ENCODE results near the gene GYG2. TPM values are rescaled to one million over a fixed set of nuclear protein-coding genes. Genes with fewer than 3 reads are reported as not detected.

Gene GYG2
- total RNA-seq, 1 donor from 2014 or later = 117 TPM

- no peaks in the 10 kb centered on the region for H3K27me3 Mint-ChIP-seq
- H3K27ac Mint-ChIP-seq = no peak overlapping the region
- DNase-seq (ENCODE audit: low spot score, unreplicated experiment) = no peak
- no peak overlapping the region for H3K4me3 Mint-ChIP-seq (ENCODE audit: low read depth)
- no peak for TF ChIP-seq CTCF (IDR thresholded peaks at IDR 0.05; ENCODE audit: unreplicated experiment)
- peaks cover 11% of the 10 kb centered on the region for H3K9me3 Mint-ChIP-seq (ENCODE audit: low read depth)
- no peaks in the 10 kb centered on the region for H3K4me1 Mint-ChIP-seq (ENCODE audit: low read depth)
- H3K36me3 Mint-ChIP-seq (ENCODE audit: insufficient read depth) = peaks cover 73% of the 10 kb centered on the region
Measured at GRCh38 chrX:2872671-2873277, 44.0 kb downstream of the GYG2 start.

- Mint-ChIP-seq H3K27ac (no peak overlapping the region), H3K27me3 (no peaks in the 10 kb centered on the region), H3K9me3 (ENCODE audit: low read depth) (peaks cover 11% of the 10 kb centered on the region), H3K4me3 (ENCODE audit: low read depth) (no peak overlapping the region), H3K4me1 (ENCODE audit: low read depth) (no peaks in the 10 kb centered on the region), H3K36me3 (ENCODE audit: insufficient read depth) (peaks cover 66% of the 10 kb centered on the region)
- DNase-seq (ENCODE audit: low spot score, unreplicated experiment) = no peak
- no peak for TF ChIP-seq CTCF (IDR thresholded peaks at IDR 0.05; ENCODE audit: unreplicated experiment)
Measured at GRCh38 chrX:2874222-2875135, 45.7 kb downstream of the GYG2 start.

- DNase-seq (ENCODE audit: low spot score, unreplicated experiment) = no peak
- no peaks in the 10 kb centered on the region for H3K4me1 Mint-ChIP-seq (ENCODE audit: low read depth)
- no peak overlapping the region for H3K4me3 Mint-ChIP-seq (ENCODE audit: low read depth)
- H3K27ac Mint-ChIP-seq = no peak overlapping the region
- peaks cover 68% of the 10 kb centered on the region for H3K36me3 Mint-ChIP-seq (ENCODE audit: insufficient read depth)
- H3K9me3 Mint-ChIP-seq (ENCODE audit: low read depth) = peaks cover 11% of the 10 kb centered on the region
- TF ChIP-seq CTCF (IDR thresholded peaks at IDR 0.05; ENCODE audit: unreplicated experiment) = no peak
- H3K27me3 Mint-ChIP-seq = no peaks in the 10 kb centered on the region
Measured at GRCh38 chrX:2875136-2875481, 46.4 kb downstream of the GYG2 start.

- Mint-ChIP-seq H3K4me3 (ENCODE audit: low read depth) (no peak overlapping the region), H3K36me3 (ENCODE audit: insufficient read depth) (peaks cover 68% of the 10 kb centered on the region), H3K27me3 (no peaks in the 10 kb centered on the region), H3K9me3 (ENCODE audit: low read depth) (peaks cover 8% of the 10 kb centered on the region), H3K4me1 (ENCODE audit: low read depth) (no peaks in the 10 kb centered on the region), H3K27ac (no peak overlapping the region)
- no peak for DNase-seq (ENCODE audit: low spot score, unreplicated experiment)
- TF ChIP-seq CTCF (IDR thresholded peaks at IDR 0.05; ENCODE audit: unreplicated experiment) = peak; percentile 59
Measured at GRCh38 chrX:2875798-2876399, 47.2 kb downstream of the GYG2 start.

- Mint-ChIP-seq H3K27me3 (no peaks in the 10 kb centered on the region), H3K27ac (no peak overlapping the region), H3K36me3 (ENCODE audit: insufficient read depth) (peaks cover 65% of the 10 kb centered on the region), H3K4me3 (ENCODE audit: low read depth) (no peak overlapping the region), H3K4me1 (ENCODE audit: low read depth) (no peaks in the 10 kb centered on the region), H3K9me3 (ENCODE audit: low read depth) (peaks cover 5% of the 10 kb centered on the region)
- no peak for DNase-seq (ENCODE audit: low spot score, unreplicated experiment)
- TF ChIP-seq CTCF (IDR thresholded peaks at IDR 0.05; ENCODE audit: unreplicated experiment) = no peak
Measured at GRCh38 chrX:2878563-2878962, 49.8 kb downstream of the GYG2 start.
